Spinal cord (tissue), 10 donors: ENCODE data around the gene COL27A1. TPM values are rescaled to one million over a fixed set of nuclear protein-coding genes. Genes with fewer than 3 reads are reported as not detected.

ENCODE experiments used
- DNase-seq, 6 donors: peaks; one replicate each; pipeline versions ENCODE4 v3.0.0 to v3.0.0-alpha.2; 2013 to 2015; ENCODE audit warnings: low spot score in 6 of 6, low read depth in 4 of 6
- H3K27ac ChIP-seq: one replicate; pipeline ENCODE4 v1.5.1; 2013; ENCODE audit warnings: low read depth, low read length, control low read depth
- H3K27me3 ChIP-seq: one replicate; pipeline ENCODE4 v1.6.1; 2013; ENCODE audit warnings: low read length; ENCODE audit not compliant: control insufficient read depth, insufficient read depth
- H3K36me3 ChIP-seq: one replicate; pipeline ENCODE4 v1.6.1; 2013; ENCODE audit warnings: low read length; ENCODE audit not compliant: control insufficient read depth, insufficient read depth
- H3K4me1 ChIP-seq: one replicate; pipeline ENCODE4 v1.6.1; 2013; ENCODE audit warnings: low read length; ENCODE audit not compliant: control insufficient read depth, insufficient read depth
- H3K4me3 ChIP-seq: one replicate; pipeline ENCODE4 v1.5.1; 2013; ENCODE audit warnings: low read depth, low read length, control low read depth
- H3K9me3 ChIP-seq: one replicate; pipeline ENCODE4 v1.6.1; 2013; ENCODE audit warnings: low read length; ENCODE audit not compliant: control insufficient read depth, insufficient read depth
- WGBS: methylation state at CpG from one replicate; pipeline ENCODE4 v1.1.5; 2013; ENCODE audit warnings: missing lambda C conversion rate; ENCODE audit not compliant: insufficient coverage; 5-methylcytosine and 5-hydroxymethylcytosine counted together
- polyA plus RNA-seq, 2 donors: library from polyadenylated mRNA; unstranded; fragments of 120-200 nt; gene quantifications; one replicate each; pipeline ENCODE4 v1.2.1, GENCODE V29; 2013; ENCODE audit not compliant: insufficient read length in 2 of 2
- total RNA-seq, 2 donors: library from RNA; depleted of rRNA in 1 of 2; stranded (reverse); fragments of 120-200 nt in 1 of 2; fragments of >200 nt in 1 of 2; gene quantifications; one replicate each; pipeline versions ENCODE4 v1.2.3 to v1.2.4, GENCODE V29; 2013 to 2014
- donor health status: healthy.

COL27A1 gene
- total and polyA plus RNA-seq, 4 donors: 8.4 to 21.9 (median 15.4) TPM

DNA sequence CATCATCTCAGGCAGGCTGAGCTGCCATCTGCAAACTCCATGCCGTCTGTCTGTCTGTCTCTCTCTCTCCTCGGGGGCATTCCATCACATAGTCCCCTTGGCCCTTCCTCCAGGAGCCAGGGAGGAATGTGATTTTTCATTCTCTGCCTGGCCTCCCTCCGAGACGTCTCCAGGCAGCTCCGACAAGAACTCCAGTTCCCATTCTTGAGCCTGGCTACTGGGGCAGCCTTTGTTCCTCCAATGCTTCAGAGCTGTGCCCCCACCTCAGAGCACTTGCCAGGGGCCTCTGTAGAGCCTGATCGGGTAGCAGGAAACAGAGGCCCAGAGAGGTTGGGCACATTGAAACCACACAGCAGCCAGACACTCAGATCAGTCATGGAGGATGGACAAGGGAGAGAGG, 74.0 kb downstream of the COL27A1 start:
- peaks cover 85% of the 10 kb centered on the region for H3K4me1 ChIP-seq
- DNase-seq: peak in 2 of 6 donors; percentile 77 to 82

DNA sequence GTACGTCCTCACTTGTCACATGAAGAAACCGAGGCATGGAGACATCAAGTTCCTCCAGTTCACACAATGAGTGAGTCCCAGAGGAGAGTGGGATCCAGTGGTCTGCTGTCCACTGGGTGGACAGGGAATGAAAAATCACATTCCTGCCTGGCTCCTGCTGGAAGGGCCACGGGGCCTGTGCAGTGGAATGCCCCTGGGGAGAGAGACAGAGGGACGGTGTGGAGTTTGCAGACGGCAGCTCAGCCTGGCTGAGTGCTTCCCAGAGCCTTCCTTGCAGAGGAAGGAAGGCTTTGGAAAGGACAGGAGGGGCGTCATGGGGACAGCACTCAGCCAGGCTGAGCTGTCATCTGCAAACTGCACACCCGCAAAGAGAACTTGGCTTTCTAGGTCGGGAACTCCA, 74.7 kb downstream of the COL27A1 start:
- Histone ChIP-seq H3K4me1 (peaks cover 85% of the 10 kb centered on the region), H3K9me3 (no peaks in the 10 kb centered on the region), H3K27me3 (no peaks in the 10 kb centered on the region), H3K27ac (no peak overlapping the region), H3K36me3 (peaks cover 8% of the 10 kb centered on the region), H3K4me3 (no peak overlapping the region)
- no peak for DNase-seq
- WGBS: 67% methylated on average over 8 of the region's 8 CpGs

More for the DNA sequence above, 74.0 kb downstream of the COL27A1 start:
- no peaks in the 10 kb centered on the region for H3K9me3 ChIP-seq
- H3K36me3 ChIP-seq: peaks cover 8% of the 10 kb centered on the region
- no peak overlapping the region for H3K27ac ChIP-seq
- no peak overlapping the region for H3K4me3 ChIP-seq
- 46% methylated on average over 5 of the region's 6 CpGs for WGBS
- no peaks in the 10 kb centered on the region for H3K27me3 ChIP-seq

DNA sequence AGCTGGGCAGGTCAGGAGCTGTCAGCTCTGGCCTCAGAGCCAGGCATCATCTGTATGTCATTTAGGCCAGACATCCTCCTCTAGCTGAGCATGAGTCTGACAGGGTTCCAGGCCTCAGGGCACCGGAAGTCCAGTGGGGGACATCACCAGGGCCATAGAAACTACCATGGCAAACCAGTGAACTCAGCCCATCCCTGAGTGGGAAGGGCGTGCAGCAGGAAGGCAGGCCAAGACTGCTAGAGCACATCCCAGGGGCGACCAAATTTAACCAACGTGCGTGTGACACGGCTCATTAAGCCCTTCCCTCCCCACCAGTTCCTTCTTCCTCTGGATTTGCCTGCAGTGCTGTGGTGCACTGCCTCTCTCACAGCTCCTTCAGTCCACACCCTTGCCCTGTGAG, 75.9 kb downstream of the COL27A1 start:
- H3K9me3 ChIP-seq: no peaks in the 10 kb centered on the region
- no peak overlapping the region for H3K4me3 ChIP-seq
- no peaks in the 10 kb centered on the region for H3K27me3 ChIP-seq
- DNase-seq: no peak
- H3K27ac ChIP-seq: no peak overlapping the region
- 91% methylated on average over 5 of the region's 6 CpGs for WGBS
- peaks cover 79% of the 10 kb centered on the region for H3K4me1 ChIP-seq
- H3K36me3 ChIP-seq: peaks cover 11% of the 10 kb centered on the region

DNA sequence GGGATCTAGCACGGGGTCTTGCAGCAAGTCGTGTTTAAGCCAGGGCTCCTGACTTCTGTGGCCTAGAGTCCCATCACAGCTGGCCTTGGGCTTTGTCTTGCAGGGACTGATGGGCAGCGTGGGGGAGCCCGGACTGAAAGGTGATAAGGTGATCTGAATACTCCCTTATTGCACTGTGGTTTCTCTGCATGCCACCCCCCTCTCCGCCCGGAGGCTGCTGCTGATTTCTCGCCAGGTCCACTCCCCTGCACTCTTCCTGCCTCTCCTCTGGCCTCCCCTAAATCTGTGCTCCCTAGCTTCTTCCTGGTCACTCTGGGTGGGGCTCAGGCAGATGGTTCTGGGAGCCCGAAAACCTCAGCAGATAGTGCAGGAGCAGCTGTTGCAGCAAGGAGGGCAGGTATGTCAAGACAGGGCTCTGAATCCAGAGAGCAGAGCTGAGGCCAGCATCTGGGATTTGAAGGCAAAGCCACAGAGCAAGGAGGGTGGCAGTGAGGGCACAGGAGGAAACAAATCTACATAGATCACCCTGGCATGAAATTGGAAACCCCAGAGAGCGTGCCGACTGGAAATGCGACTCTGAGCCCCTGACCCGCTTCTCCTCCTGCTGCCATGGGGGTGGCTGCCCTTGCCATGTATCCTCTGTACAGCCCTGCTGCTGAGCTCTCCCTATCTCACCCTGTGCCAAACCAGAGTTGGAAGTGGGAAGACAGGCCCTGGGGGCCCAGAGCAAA, 76.5 kb downstream of the COL27A1 start:
- no peaks in the 10 kb centered on the region for H3K27me3 ChIP-seq
- no peak overlapping the region for H3K27ac ChIP-seq
- peaks cover 79% of the 10 kb centered on the region for H3K4me1 ChIP-seq
- peaks cover 15% of the 10 kb centered on the region for H3K36me3 ChIP-seq
- WGBS: 74% methylated on average over 10 of the region's 12 CpGs
- H3K4me3 ChIP-seq: no peak overlapping the region
- no peaks in the 10 kb centered on the region for H3K9me3 ChIP-seq
- DNase-seq: no peak

DNA sequence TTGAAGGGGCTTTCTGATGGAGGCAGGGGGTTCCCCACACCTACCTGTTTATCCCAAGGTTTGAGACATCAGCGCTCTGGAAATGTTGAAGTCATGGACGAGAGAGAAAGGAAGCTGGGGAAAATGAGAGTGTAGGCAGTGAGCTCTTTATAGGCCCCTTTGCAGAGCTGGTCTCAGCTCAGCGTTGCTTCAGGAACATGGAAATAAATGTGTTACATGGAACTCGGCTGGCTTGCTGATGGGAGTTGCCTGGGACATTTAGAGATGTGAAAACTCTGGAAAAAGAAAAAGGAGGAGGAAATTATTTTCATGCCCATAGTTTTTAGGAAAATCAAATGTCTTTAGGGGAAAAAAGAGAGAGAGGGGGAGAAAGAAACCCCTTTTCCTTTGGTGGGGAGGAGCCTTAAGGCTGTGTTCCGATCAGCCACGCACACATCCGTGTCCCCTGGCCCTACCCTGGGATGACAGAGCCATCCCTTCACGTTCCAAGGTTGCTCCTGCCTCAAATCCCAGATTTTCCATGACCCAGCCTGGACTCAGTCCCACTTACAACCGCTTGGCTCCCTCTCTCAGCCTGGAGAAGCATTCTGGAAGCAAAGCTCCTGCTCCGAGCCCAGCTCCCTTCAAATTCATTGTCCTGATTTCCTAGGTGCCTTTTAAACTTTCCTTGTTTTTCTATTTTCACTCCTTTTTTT, 78.3 kb downstream of the COL27A1 start:
- Histone ChIP-seq H3K27me3 (no peaks in the 10 kb centered on the region), H3K4me1 (peaks cover 65% of the 10 kb centered on the region)

DNA sequence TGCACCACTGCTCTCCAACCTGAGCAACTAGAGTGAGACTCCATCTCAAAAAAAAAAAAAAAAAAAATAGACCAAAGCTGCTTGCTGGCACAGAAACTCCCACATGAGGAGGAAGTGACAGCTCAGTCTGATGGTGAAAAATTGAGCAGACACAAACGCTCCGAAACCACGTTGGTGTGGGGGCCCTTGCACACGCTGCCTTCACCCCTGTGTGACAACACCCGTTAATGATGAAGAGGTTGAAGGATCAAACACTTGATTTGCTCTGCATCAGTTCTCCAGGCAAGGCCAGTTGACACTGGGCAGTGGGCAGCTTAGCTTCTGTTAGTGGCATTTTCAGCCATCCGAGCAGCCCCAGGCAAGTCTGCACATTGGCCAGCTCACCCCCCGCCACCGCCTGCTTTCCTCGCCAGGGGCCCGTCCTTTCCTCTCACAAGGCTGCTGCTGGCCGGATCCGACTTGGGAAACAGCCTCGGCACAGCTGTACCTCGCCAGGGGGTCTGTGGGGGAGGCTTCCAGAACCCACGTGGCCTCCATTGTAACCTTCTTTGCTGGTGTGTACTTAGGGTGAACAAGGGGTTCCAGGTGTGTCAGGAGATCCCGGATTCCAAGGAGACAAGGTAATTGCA, 79.8 kb downstream of the COL27A1 start:
- Histone ChIP-seq H3K27me3 (no peaks in the 10 kb centered on the region), H3K4me1 (peaks cover 63% of the 10 kb centered on the region), H3K36me3 (peaks cover 17% of the 10 kb centered on the region), H3K9me3 (no peaks in the 10 kb centered on the region), H3K4me3 (no peak overlapping the region), H3K27ac (no peak overlapping the region)
- no peak for DNase-seq
- WGBS: 54% methylated on average over 14 of the region's 16 CpGs

More for the DNA sequence above, 78.3 kb downstream of the COL27A1 start:
- 68% methylated on average over 10 of the region's 10 CpGs for WGBS
- peak in 1 of 6 donors; percentile 71 for DNase-seq
- peaks cover 15% of the 10 kb centered on the region for H3K36me3 ChIP-seq
- peak overlapping the region; percentile 58 for H3K27ac ChIP-seq
- H3K9me3 ChIP-seq: no peaks in the 10 kb centered on the region
- no peak overlapping the region for H3K4me3 ChIP-seq

DNA sequence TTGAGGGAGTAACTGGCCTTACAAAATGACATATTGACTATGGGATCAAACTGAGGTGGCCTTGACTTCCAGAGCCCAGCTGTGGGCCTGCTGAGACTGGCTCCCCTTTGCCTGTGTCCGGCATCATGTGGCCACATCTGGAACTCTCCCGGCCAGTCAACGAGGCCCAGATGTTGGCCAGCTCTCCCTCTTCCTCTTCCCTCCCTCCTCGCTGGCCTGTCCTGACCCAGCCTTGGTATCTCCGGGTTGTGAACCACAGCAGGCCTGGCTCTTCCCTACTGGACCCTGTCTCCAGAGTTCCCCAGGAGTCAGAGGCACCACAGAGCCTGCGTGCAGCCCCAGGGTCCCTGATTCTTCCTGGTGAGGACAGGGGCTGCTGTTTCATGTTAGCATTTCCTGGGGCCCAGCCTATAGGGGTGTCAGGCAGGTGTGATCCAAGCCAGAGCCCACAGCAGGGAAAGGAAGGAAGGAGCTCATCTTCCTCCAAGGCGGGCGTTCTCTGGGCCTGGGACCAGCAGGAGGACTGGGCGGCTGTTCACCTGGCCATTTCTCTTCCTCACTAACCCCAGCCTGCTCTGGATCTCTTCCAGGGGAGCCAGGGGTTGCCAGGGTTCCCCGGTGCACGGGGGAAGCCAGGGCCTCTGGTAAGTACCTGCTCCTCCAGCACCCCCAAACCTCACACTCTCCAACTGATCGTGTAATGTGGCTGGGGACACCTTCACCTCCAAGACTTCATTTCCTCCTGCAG, 81.2 kb downstream of the COL27A1 start:
- Histone ChIP-seq H3K4me3 (no peak overlapping the region), H3K4me1 (peaks cover 56% of the 10 kb centered on the region), H3K27ac (no peak overlapping the region), H3K27me3 (no peaks in the 10 kb centered on the region), H3K36me3 (peaks cover 22% of the 10 kb centered on the region), H3K9me3 (no peaks in the 10 kb centered on the region)
- 82% methylated on average over 9 of the region's 12 CpGs for WGBS
- no peak for DNase-seq

DNA sequence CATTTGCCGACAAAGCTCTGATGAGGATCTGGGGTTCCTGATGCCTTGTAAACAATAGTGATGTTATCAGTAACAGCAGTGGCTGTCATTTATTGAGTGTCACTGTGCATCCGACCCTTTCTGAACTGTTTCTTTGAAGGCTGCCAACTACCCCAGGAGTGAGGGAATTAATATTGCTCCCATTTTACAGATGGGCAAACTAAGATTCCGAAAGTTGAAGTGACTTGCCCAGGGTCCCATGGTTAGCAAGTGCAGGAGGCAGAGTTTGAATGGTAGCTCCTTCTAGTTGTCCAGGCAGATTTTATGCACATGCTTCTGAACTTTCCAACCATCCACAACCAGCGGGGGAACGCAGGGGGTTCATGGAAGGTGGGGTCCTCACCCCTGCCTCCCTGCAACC, 81.9 kb downstream of the COL27A1 start:
- Histone ChIP-seq H3K27me3 (no peaks in the 10 kb centered on the region), H3K4me1 (peaks cover 49% of the 10 kb centered on the region), H3K9me3 (no peaks in the 10 kb centered on the region), H3K4me3 (no peak overlapping the region), H3K27ac (no peak overlapping the region), H3K36me3 (peaks cover 24% of the 10 kb centered on the region)
- WGBS: 95% methylated on average over 2 of the region's 5 CpGs
- DNase-seq: no peak

DNA sequence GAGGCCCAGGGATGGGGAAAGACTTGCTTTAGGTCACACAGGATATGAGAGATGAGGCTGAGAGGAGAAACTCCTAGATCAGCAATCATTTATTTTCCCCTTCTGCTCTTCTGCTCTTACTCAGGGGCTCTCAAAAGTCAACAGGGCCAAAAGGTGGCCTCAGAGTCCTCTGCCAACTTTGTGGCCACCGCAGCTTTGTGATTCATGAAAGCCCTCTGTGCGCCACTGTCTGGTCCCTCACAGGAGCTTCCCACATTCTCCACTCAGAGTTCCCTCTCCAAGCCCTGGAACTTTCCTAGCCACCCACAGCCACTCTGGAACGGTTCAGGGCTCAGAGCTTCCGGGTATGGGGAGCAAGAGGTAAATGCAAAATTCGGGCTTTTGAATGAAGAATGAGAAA, 82.4 kb downstream of the COL27A1 start:
- no peak overlapping the region for H3K27ac ChIP-seq
- 57% methylated on average over 1 of the region's 5 CpGs for WGBS
- H3K4me1 ChIP-seq: peaks cover 49% of the 10 kb centered on the region

More for the DNA sequence above, 82.4 kb downstream of the COL27A1 start:
- DNase-seq: no peak
- Histone ChIP-seq H3K9me3 (no peaks in the 10 kb centered on the region), H3K4me3 (no peak overlapping the region), H3K27me3 (no peaks in the 10 kb centered on the region), H3K36me3 (peaks cover 26% of the 10 kb centered on the region)
